SW480 (cell line): ENCODE results near the gene UPP1.

Source experiments
- DNase-seq: peaks from one replicate; pipeline ENCODE4 v3.0.0-alpha.2; 2016; ENCODE audit warnings: low spot score

The UPP1 gene

GRCh38 chr7:48085942-48086341, 3.1 kb upstream of the UPP1 start:
- DNase-seq: peak; percentile 30

GRCh38 chr7:48087349-48087748, 1.7 kb upstream of the UPP1 start:
- DNase-seq: no peak

- DNase-seq: peak; percentile 98
These were observed 463 bp upstream of the UPP1 start for GRCh38 chr7:48088559-48089045.

- DNase-seq: no peak
These were observed 1.2 kb downstream of the UPP1 start for GRCh38 chr7:48090095-48090805.

GRCh38 chr7:48091506-48092433, 2.7 kb downstream of the UPP1 start:
- no peak for DNase-seq

- no peak for DNase-seq
These were observed 5.8 kb downstream of the UPP1 start for GRCh38 chr7:48094861-48095293.

GRCh38 chr7:48096273-48096672, 7.2 kb downstream of the UPP1 start:
- DNase-seq: no peak

GRCh38 chr7:48097521-48098231, 8.6 kb downstream of the UPP1 start:
- no peak for DNase-seq

- DNase-seq: no peak
These were observed 9.8 kb downstream of the UPP1 start for GRCh38 chr7:48098846-48099245.

GRCh38 chr7:48099781-48100180, 10.7 kb downstream of the UPP1 start:
- DNase-seq: no peak

GRCh38 chr7:48101352-48101751, 12.3 kb downstream of the UPP1 start:
- no peak for DNase-seq

GRCh38 chr7:48101968-48102367, 12.9 kb downstream of the UPP1 start:
- DNase-seq: no peak

GRCh38 chr7:48102530-48102929, 13.5 kb downstream of the UPP1 start:
- DNase-seq: no peak

GRCh38 chr7:48105045-48105444, 16.0 kb downstream of the UPP1 start:
- no peak for DNase-seq

GRCh38 chr7:48106906-48107659, 18.0 kb downstream of the UPP1 start:
- DNase-seq: no peak

- DNase-seq: no peak
These were observed 18.9 kb downstream of the UPP1 start for GRCh38 chr7:48107926-48108472.

- DNase-seq: no peak
These were observed 20.1 kb downstream of the UPP1 start for GRCh38 chr7:48108959-48109847.

- DNase-seq: peak; percentile 82
These were observed 21.0 kb downstream of the UPP1 start for GRCh38 chr7:48109848-48110663.

- no peak for DNase-seq
These were observed 21.8 kb downstream of the UPP1 start for GRCh38 chr7:48110868-48111267.
